Middle frontal gyrus (tissue), 1 donor: ENCODE results near the gene CKMT2.

ENCODE experiments used
- DNase-seq: peaks from one replicate; pipeline ENCODE4 v3.0.0-alpha.2; 2015; ENCODE audit warnings: low spot score; ENCODE audit errors: extremely low spot score

The CKMT2 gene

GRCh38 chr5:81214848-81215247, 18.3 kb upstream of the CKMT2 start:
- DNase-seq: no peak

GRCh38 chr5:81216152-81216551, 17.0 kb upstream of the CKMT2 start:
- no peak for DNase-seq

DNA sequence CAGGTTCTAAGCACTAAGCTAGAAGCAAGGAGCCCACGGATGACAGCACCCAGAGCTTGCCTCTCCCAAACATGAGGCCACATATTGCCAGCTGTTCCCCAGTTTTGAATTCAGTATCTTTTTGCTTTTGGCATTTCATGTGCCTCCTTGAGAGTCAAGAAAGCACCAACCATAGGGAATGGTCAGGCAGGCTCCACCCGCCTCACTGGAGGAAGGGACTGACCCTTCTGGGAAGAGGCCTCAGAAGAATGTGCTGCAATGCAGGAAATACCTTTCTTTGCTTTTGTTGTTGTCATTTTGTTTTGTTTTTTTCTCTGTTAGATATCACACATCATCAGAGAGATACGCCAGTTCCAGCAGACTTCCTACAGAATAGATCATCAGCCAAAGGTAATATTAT, 13.7 kb upstream of the CKMT2 start:
- no peak for DNase-seq

DNA sequence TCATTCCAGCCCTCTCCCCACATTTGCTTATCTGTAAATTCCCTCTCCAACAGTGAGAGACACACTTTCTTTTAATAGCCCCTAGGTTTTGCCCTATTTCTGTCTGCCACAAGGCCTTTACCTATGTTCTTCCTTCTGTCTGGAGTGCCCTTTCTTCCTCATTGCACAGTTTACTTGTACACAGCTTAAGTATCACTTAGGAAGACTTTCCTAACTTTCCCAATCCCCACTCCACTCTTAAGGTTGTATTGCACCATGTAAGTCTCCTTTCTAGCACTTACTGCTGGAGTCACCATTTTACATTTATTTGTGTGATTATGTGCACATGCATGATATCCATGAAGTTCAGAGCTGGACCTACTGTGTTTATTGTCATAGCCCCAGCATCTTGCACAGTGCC, 10.8 kb upstream of the CKMT2 start:
- DNase-seq: no peak

DNA sequence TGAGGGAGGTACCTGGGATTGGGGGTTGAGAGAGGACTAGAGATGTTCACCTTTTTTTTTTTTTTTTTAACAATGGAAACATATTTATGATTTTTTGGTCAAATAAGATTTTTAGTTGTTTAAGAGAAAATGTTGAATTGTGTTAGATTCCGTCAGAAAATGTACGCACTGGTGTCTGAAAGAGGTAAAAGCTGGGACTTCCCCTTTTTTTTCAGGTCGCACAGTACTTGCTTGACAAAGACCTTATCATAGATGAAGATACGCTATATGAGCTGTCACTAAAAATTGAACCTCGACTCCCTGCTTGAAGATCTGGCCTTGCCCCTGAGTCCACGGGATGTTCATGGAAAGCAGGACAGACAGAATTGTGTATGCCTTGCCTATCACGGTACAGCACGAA, 7.7 kb upstream of the CKMT2 start:
- no peak for DNase-seq

GRCh38 chr5:81226286-81226685, 6.8 kb upstream of the CKMT2 start:
- no peak for DNase-seq

GRCh38 chr5:81226949-81227348, 6.2 kb upstream of the CKMT2 start:
- DNase-seq: no peak

DNA sequence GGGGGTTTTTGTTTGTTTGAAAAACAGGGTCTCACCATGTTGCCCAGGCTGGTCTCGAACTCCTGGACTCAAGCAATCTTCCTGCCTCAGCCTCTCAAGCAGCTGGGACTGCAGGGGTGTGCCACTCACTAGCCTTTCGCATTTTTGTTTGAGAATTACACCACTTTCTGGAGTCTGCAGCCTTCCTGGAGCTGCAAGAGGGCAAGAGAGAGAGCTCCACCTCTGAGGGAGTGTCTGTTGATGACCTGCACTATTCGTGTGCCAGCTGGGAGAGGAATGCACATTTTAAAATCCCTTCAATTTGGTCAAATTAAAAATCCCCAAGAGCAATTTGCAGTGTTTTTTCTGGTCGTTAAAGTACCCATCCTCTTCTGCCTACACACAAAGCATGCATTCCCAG, 5.0 kb upstream of the CKMT2 start:
- no peak for DNase-seq

DNA sequence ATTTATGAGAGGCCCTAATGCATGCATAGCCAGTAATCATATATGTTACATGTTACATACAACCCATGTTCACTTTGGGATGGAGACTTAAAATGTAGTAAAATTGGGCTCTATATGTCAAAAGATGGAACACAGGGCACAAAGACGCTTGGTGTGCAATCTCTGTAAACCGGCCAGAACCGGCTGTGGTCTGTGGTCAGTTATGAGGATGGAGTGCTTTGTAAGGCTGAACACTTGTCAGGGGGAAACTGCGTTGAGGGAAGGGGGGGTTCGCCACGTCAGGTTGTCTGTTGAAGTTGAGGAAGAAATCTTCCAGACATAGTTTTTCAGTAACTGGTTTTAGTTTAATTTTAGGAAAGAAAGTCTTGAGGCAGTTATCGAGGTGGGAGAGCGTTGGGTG, 2.7 kb upstream of the CKMT2 start:
- no peak for DNase-seq

DNA sequence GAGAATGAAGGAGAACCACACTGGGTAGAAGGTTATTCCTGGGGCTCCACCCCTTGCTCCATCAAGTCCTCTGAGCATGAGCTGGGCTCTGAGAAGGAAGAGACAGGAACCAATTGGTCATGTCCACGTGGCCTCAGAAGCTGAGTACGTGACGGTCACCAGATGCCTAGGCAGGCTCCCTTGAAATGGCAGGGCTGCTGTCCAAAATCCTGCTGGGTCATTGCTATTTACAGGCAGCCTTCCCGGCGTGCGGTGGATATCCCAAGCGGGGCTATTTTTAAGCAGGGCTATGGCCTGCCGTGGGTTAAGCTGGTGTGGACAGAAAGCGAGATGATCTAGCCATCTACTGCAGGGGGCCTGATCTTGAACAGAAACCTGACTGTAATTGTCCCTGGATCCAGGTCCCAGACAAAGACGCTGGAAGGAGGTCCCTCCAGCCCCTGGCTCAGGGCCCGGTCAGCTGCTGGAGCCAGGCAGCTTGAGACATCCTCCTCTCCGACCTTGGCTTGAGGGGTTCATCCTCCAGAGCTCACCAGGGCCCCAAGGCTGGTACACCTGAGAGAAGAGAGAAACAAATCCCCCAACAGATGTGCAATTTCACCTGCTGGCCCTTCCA, 550 bp upstream of the CKMT2 start:
- no peak for DNase-seq

- DNase-seq: no peak
Observed at GRCh38 chr5:81234299-81234698, 1.2 kb downstream of the CKMT2 start.

- no peak for DNase-seq
Observed at GRCh38 chr5:81234801-81235200, 1.7 kb downstream of the CKMT2 start.

DNA sequence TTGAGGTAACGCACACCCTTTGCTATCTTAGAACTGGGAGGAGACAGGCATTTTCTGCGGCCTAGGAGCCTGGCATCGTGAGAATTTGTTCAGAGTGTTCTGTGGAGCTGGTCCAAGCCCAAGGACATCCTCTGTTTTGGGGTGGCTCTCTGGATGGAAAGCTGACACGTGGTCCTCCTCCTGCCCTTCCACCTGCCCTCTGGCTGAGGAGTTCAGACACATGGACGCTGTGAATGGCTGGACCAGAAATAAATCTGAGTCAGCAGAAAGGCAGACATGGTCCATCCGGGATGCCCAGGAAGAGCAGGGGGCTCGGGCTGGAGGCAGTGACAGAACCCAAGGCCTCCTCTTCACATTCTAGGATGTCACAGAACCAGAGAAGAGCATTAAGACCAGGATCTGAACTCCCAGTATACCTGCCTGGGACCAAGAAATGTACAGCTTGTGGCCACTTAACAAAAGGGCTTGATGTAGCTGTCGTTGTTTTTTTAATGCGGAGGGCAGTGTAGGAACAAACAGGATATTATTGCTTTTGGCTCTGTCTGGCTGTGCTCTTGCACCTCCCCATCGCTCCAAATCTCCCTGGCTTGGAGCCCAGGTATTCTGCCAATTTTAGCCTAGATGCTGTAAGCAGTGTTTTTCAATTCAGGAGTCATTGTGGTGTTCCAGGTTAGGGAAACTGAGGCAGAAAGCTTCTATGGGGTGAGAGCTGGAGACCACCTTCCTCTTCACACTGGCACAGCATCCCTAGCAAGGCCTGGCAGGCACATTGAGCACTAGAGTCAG, 2.4 kb downstream of the CKMT2 start:
- no peak for DNase-seq

- no peak for DNase-seq
Observed at GRCh38 chr5:81238460-81238859, 5.3 kb downstream of the CKMT2 start.

GRCh38 chr5:81239613-81240012, 6.5 kb downstream of the CKMT2 start:
- DNase-seq: no peak

GRCh38 chr5:81241001-81241400, 7.9 kb downstream of the CKMT2 start:
- no peak for DNase-seq

DNA sequence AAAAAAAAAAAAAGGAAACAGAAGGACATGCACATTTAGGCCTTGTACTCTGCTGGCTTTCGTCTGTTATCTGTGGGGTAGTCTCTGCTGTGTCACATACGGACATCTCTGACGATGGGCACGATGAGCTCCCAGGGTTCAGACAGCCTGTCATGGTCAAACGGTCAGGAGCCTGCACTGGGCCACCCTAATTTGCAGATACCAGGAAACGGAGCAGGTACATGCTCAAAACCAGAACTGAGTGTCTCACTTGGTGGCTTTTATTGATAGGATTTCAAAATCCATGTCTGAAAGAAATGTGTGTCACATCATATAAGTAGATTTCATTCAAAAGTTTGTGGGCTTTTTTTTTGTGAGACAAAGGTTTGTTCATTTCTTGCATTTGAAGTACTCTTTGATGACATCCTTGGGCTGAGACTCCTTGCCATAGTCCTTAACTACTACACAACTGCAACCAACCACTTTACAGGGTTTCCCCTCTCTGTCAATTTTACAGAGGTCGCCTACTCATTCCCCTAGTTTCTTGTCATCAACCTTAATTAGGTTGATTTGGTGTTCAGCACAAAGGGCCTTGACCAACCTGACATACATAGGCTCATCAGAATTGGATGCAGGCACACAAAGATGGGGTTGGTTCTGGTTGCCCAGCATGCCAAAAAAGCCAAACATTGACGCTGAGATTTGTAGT, 9.0 kb downstream of the CKMT2 start:
- no peak for DNase-seq

DNA sequence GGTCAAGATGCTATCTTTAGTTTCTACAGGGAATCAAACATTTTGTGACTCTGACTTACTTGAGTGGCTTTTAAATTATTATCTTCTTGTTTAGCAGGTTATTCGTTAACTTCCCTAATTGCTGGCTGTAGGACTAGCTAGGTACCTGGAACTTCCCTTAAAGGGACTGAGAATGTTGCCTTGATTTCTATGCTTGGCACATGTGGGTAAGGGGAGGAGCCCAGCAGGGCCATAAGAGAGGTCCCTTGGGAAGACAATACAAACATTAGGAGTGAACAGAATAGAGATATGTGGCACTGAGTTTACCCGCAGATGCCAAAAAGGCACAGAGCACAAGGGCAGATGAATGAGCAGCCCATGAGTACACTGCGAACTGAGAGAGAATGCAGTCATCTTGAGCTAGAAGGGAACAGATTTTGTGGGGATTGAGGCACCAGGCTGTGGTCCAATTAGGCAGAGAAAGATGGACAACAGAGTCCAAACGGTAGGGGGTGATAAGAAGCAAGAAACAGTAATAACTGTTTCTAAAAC, 9.8 kb downstream of the CKMT2 start:
- DNase-seq: no peak

DNA sequence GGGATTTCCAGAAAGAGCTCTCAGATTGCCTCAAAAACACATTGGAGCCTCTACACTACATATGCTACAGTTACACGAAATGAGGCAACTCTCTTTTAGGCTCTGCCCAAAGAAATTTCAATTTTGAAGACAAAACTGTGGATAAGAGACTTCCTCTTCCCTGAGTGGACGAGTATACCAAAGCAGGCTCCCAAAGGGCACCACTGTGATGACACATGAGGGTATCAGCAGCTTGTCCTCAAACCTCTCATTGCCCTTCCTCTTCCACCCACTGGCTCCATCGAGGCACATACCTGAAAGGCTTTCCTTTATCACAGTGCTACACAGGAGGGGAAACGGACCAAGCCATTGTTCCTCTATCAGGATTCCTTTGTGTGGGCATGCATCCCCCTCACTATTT, 11.3 kb downstream of the CKMT2 start:
- no peak for DNase-seq

GRCh38 chr5:81245871-81246235, 12.7 kb downstream of the CKMT2 start:
- no peak for DNase-seq

DNA sequence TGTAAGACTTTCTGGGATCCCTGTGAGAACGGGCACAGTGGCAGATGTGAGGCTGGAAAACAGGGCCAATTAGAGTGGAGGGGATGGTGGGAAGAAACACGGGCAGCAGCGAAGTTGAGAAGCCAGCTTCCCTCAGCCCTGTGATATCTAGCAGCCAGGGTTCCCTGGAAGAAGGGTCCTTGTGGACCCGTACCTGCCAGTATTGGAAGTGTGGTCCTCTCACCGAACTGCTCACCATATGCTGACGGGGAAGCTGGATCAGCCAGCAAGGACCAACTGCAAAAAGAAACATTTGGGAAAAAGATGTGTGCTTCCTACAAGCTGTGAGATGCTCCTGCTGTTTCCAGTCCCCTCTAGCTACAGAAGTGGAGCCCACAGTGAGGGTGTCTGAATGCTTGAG, 13.6 kb downstream of the CKMT2 start:
- no peak for DNase-seq

DNA sequence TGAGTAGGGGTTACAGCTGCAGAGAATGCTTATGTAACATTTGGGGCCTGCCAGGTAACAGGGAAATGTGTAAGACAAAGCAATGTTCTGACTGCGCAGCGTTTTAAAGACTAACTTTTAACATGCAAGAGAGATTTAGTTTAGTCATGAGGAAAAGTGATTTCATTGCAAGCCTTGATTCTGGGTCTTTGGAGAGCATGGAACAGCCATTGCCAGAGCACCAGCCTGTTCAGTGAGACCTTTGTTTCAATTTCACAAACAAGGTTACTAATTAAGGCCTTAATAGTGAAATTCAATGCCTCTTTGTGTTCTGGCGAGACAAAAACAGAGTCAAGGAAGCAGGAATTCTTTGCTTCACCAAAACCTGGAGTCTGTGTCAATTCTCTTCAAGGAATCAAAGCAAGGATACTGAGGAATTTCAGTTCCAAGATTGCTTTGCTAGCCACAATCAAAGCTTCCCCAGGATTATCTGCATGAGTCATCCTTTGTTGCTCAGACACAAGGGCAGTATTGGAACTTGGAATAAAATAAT, 14.4 kb downstream of the CKMT2 start:
- no peak for DNase-seq
